T-helper 2 cell treated with Interferon-gamma antibody and Interleukin-4, amounts not matched to agents 5 μg/mL and 100 μg/mL, for 36 hours (primary cell): ENCODE measurements around the gene STK24.
"Not testable (repeated sequence)": the region's sequence is repeated elsewhere in the genome, so short reads cannot be mapped to it uniquely, and the experiment has no call there.

Experiments
- DNase-seq: peaks from one replicate; pipeline ENCODE4 v3.0.0; 2021; ENCODE audit warnings: low spot score
- H3K27ac Mint-ChIP-seq: one replicate; pipeline ENCODE4 v1.8.0; 2021; ENCODE audit warnings: mild to moderate bottlenecking, mixed read lengths
- H3K27me3 Mint-ChIP-seq: one replicate; pipeline ENCODE4 v1.8.0; 2021; ENCODE audit warnings: low read depth, mixed read lengths
- H3K36me3 Mint-ChIP-seq: one replicate; pipeline ENCODE4 v1.8.0; 2021; ENCODE audit warnings: low read depth, mixed read lengths
- H3K4me1 Mint-ChIP-seq: one replicate; pipeline ENCODE4 v1.8.0; 2021; ENCODE audit warnings: low read depth, mixed read lengths
- H3K4me3 Mint-ChIP-seq: one replicate; pipeline ENCODE4 v1.8.0; 2022; ENCODE audit warnings: mild to moderate bottlenecking, moderate library complexity, mixed read lengths
- H3K9me3 Mint-ChIP-seq: one replicate; pipeline ENCODE4 v1.8.0; 2021; ENCODE audit warnings: mixed read lengths

The STK24 gene

DNA sequence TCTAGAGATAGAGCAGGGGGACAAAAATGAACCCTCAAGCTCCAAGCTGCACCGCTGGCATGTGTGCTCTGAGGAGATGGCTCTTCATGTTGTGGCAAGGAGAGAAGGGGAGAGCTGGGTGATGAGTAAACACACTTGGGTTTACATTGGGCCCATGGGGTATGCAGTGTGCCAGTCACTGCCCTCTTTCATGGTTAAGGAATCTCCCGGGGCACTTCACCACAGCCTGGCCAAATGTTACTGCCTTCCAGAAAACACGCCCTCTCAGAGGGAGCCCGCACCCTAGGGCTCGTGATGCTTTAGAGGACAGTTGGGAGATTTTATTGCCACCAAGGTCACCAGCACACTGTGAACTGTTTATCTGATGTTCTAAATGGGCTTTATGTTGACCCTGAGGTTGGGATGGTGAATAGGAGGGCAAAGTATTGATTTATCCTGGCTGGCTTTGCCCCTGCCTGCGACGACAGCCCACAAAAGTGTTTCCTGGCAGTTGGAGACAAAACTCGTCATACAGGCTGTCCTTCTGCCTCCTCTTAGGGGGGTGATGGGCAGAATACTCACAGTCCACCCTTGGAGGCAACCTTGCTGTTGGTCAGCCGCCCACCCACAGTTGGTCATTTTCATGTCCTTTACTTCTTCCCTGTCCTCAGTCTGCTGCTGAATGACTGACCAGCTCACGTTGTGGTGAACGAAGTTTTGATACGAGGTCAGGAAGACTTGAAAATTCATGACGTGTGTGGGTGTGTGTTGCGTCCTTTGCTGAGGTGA, 156.9 kb downstream of the STK24 start:
- DNase-seq, result no peak
- Mint-ChIP-seq H3K9me3 (no peaks in the 10 kb centered on the region), H3K4me1 (no peaks in the 10 kb centered on the region), H3K27ac (no peak overlapping the region), H3K36me3 (no peaks in the 10 kb centered on the region), H3K4me3 (no peak overlapping the region), H3K27me3 (no peaks in the 10 kb centered on the region)

DNA sequence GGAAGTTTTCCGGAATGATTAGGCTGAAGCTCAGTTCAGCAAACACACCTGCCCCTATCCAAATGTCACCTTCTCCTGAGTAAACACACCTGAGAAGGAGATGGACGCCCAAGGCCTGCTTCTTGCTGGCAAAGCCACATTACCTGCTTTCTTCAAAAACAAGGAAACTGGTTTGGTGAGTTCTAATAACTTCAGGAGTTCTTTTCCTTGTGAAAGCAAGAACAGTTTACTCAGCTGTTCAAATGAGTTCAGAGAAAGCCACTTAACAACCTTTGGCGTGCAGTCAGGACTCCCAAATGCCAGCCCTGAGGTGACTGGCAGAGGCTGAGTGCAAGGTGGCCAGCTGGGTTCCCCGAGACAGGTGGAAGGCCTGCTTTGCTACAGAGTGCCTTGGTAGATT, 160.5 kb downstream of the STK24 start:
- Mint-ChIP-seq H3K36me3 (no peaks in the 10 kb centered on the region), H3K4me1 (peaks cover 5% of the 10 kb centered on the region), H3K27ac (no peak overlapping the region), H3K4me3 (no peak overlapping the region), H3K9me3 (no peaks in the 10 kb centered on the region), H3K27me3 (peaks cover 6% of the 10 kb centered on the region)
- DNase-seq, result no peak

DNA sequence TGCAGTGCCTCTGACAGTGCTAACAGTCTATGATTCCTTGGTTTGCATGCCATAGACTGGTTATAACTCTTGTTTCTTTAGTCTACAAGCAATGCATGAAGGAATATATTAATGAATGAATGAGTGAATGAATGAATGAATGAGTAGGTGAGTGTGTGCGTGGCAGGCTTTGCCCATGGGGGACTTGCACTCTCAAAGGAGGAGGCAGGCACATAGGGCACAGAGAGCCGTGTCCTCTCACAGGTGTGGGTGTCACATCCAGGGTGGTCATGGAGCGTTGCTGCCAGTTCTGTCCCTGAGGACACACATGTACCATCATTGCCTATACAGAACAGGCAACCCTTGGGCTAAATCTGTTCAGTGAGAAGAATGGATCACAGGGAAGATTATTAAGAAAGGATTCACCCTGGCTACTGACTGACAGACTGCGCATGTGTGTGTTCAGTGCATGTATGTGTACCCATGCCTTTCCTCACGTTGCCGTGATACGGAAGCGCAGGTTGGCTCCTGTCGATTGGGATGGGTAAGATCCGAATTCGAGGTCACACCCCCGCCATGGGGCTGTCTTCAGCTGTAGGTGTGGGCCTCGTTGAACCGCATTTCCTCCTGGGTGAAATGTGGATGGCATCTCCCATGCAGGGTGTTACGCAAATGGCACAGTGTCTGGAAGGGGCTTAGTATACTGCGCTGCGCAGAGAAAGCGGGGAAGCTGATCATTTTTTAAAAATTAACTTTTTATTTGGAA, 161.4 kb downstream of the STK24 start:
- peaks cover 9% of the 10 kb centered on the region for H3K27me3 Mint-ChIP-seq
- H3K36me3 Mint-ChIP-seq, result no peaks in the 10 kb centered on the region
- no peak for DNase-seq
- no peak overlapping the region for H3K27ac Mint-ChIP-seq
- H3K9me3 Mint-ChIP-seq, result no peaks in the 10 kb centered on the region
- H3K4me1 Mint-ChIP-seq, result peaks cover 5% of the 10 kb centered on the region
- H3K4me3 Mint-ChIP-seq, result no peak overlapping the region

DNA sequence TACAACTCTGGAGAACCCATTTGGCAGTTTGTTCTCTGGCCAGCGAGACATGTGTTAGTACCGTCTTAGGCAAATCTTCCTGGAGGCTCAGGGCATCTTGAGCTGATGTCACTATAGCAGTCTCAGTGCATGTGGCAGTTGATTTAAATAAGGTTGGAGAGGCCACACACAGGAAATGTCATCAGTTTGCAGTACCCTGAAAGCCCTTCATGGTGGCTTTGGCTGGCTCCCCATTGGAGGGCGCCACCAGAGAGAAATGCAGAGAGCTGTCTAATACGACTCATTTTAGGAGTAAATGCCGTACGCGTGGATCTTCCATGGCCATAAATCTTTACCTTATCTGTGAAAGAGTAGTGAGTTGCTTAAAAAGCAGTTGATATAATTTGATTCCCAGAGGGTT, 163.1 kb downstream of the STK24 start:
- no peak for DNase-seq
- Mint-ChIP-seq H3K4me1 (peaks cover 5% of the 10 kb centered on the region), H3K27ac (no peak overlapping the region), H3K4me3 (no peak overlapping the region), H3K9me3 (no peaks in the 10 kb centered on the region), H3K27me3 (peaks cover 9% of the 10 kb centered on the region), H3K36me3 (no peaks in the 10 kb centered on the region)

DNA sequence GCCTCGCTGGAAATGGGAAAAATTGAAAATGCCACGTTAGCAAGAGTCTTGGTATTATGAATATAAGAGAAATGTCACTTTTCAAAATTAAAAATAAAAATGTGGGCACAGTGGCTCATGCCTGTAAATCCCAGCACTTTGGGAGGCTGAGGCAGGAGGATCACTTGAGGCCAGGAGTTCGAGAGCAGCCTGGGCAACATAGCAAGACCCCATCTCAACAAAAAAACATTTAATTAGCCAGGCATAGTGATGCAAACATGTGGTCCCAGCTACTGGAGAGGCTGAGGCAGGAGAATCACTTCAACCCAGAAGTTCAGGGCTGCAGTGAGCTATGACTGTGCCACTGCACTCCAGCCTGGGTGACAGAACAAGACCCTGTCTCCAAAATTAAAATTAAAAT, 163.6 kb downstream of the STK24 start:
- not testable (repeated sequence) for H3K27me3 Mint-ChIP-seq, H3K27ac Mint-ChIP-seq, H3K4me3 Mint-ChIP-seq, H3K4me1 Mint-ChIP-seq, DNase-seq, H3K36me3 Mint-ChIP-seq, H3K9me3 Mint-ChIP-seq

DNA sequence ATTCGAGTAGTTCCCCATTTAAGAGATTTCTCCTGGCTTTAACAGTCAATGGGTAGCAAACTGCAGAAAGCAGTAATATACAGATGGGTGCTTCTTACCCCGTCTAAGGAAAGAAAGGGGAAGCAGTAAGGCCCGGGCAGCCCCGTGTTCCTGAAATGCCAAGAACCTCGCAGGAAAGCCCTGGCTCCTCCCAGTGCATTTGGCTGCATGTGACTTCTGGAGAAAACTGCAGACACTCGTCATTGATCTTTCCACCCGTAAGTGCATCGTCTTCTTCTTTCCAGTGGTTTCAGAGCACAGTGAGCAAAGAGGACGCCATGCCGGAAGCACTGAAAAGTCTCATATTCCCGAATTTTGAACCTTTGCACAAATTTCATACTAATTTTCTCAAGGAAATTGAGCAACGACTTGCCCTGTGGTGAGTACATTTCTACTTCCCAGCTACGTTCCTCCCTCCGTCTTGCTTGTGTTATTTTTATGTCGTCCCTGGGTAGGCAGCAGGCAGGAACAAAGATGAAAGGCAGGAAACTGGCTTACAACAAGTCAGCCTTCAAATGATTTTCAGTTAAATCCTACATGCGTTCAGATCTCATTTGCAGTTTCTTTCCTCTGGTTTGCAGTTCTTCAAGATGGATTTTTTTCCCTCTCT, 165.2 kb downstream of the STK24 start:
- Mint-ChIP-seq H3K4me3 (peak overlapping the region; percentile 54), H3K4me1 (peaks cover 5% of the 10 kb centered on the region), H3K36me3 (no peaks in the 10 kb centered on the region), H3K27ac (no peak overlapping the region), H3K9me3 (no peaks in the 10 kb centered on the region), H3K27me3 (peaks cover 9% of the 10 kb centered on the region)
- no peak for DNase-seq

DNA sequence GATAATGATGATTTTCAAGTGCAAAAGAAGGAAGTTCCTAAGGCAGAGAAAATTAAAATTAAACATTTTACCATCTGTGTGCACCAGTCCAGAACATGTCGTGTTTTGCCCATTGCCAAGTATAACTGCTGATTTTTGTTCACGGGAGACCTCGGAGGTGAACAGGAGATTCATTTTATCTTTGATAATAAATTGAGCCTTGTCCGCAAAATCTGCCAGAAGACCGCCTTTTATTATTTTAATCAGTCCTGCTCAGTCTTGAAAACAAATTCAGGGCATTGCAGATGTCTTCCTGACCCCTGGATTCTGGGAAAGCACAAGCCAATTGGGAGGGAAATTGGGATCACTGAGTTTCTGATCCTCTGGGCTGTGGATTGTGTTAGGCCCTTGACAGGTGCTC, 165.9 kb downstream of the STK24 start:
- Mint-ChIP-seq H3K27ac (no peak overlapping the region), H3K36me3 (no peaks in the 10 kb centered on the region), H3K4me3 (no peak overlapping the region), H3K4me1 (peaks cover 5% of the 10 kb centered on the region), H3K27me3 (peaks cover 9% of the 10 kb centered on the region), H3K9me3 (no peaks in the 10 kb centered on the region)
- no peak for DNase-seq

DNA sequence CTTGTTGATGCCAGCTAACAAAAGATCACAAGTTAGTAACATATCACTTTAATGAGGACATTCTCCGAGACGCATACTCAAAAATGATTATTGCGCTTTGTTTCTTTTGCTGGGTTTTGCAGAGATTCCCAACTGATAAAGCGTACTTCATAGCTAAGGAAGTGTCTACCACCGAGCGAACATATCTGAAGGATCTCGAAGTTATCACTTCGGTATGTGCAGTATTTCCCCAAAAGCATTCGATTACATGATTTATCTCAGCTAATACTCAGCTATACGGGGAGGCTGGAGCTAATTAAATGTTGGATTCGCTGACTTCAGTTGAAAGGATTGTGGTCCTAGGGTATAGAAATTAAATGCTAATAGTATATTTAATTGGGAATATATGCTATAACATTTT, 166.3 kb downstream of the STK24 start:
- DNase-seq, result no peak
- Mint-ChIP-seq H3K36me3 (no peaks in the 10 kb centered on the region), H3K4me3 (no peak overlapping the region), H3K27me3 (peaks cover 9% of the 10 kb centered on the region), H3K27ac (no peak overlapping the region), H3K4me1 (peaks cover 5% of the 10 kb centered on the region), H3K9me3 (no peaks in the 10 kb centered on the region)

DNA sequence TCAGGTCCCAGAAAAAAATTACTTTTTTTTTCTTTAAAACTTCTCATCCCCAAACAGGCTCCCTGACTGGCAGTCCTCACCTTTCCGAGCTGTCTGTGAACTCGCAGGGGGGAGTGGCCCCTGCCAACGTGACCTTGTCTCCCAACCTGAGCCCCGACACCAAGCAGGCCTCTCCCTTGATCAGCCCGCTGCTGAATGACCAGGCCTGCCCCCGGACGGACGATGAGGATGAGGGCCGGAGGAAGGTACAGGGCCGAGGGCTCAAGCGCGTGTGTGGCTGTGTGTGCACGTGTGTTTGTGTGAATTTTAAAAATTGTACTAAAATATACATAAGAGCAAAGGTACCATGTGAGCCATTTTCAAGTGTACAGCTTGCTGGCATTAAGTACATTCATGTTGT, 167.6 kb downstream of the STK24 start:
- Mint-ChIP-seq H3K9me3 (no peaks in the 10 kb centered on the region), H3K27me3 (peaks cover 15% of the 10 kb centered on the region), H3K27ac (no peak overlapping the region), H3K36me3 (no peaks in the 10 kb centered on the region), H3K4me3 (no peak overlapping the region), H3K4me1 (peaks cover 5% of the 10 kb centered on the region)
- no peak for DNase-seq

DNA sequence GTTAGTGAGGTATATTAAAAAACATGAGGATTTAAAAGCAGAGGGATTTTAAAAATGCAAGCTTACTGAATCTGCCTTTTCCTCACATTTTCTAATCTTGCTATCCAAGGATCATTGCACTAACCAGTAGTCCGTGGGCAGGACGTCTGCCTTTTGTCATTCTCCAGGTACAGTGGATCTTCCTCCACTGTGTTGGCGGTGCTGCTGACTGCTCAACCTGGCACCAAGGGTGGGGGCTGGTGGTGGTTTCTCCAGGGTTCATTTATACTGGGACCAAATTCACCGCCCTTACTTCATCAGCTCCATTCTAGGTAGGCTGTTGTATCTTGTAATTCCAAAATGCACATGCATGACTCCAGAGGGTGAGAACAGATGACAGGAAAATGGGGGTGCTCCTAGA, 169.3 kb downstream of the STK24 start:
- Mint-ChIP-seq H3K4me1 (peaks cover 5% of the 10 kb centered on the region), H3K27me3 (peaks cover 17% of the 10 kb centered on the region)

DNA sequence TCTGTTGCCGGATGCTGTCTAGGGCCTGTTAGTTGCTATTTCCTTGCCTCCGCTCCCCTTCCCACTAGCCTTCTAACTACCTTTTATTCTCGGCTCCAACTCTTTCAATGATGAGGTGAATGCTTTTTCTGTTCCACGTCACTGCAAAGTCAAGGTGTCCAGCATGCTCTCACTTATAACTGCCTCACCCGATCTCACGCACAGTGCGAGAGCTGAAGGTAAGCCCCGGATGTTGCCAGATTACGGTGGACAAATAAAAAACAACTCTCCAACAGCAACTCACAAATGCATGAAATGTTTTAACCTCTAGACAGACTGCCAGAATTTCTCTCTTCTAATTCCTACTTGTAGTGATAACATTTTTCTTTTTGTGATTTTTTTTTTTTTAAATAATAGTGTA, 169.9 kb downstream of the STK24 start:
- Mint-ChIP-seq H3K27me3 (peaks cover 15% of the 10 kb centered on the region), H3K27ac (no peak overlapping the region), H3K9me3 (no peaks in the 10 kb centered on the region), H3K4me3 (no peak overlapping the region), H3K36me3 (no peaks in the 10 kb centered on the region), H3K4me1 (peaks cover 3% of the 10 kb centered on the region)
- DNase-seq, result no peak

More for the DNA sequence above, 169.3 kb downstream of the STK24 start:
- no peak for DNase-seq
- Mint-ChIP-seq H3K27ac (no peak overlapping the region), H3K36me3 (no peaks in the 10 kb centered on the region), H3K9me3 (no peaks in the 10 kb centered on the region), H3K4me3 (no peak overlapping the region)

DNA sequence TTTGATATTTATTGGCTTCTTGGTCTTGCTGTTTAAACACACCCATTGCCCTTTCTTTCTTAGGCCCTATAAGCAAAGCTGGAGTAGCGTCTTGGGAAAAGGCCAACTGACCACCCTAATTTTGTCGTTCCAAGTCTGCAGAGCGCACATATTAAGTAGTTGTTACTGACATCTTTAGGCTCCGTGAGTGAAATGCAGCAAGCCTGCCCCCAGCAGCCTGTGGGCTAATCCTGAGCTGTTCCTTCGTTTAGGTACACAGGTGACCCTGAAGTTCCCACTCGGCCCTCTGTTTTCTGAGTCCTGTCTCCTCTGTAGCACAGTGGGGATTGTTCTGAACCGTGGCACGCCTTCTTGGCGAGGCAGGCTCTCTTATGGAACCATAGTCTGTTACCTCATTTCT, 170.5 kb downstream of the STK24 start:
- Mint-ChIP-seq H3K4me1 (no peaks in the 10 kb centered on the region), H3K4me3 (no peak overlapping the region), H3K9me3 (no peaks in the 10 kb centered on the region), H3K27ac (no peak overlapping the region), H3K27me3 (peaks cover 11% of the 10 kb centered on the region), H3K36me3 (no peaks in the 10 kb centered on the region)
- no peak for DNase-seq

DNA sequence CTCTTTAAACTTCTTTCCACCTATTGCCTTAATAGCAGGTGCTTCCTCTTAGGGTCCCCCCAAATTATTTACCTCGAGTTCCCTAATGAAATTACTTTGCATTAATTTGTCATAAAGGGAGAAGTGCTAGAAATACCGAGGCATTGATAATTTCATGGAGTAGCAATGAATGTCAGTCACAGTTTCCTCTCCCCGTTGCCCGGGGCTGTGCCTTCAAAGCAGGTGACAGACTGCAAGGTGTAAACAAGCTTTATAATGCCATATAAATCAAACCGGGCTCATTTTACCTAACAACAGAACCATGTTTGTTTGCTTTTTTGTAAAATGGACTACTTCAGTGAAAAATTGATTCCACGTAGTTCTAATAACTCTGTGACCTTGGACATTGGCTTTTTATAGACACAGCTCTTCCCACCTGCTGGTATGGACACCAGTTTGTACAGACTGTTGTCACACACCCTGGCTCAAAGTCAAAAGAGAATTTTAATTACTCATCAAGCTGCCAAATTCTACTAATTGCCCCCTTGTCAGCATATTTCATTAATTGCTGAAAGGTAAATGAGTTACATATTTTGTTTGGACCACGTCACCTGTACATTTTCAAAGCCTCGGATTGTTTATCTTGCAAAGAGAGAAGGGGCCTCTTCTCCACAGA, 171.1 kb downstream of the STK24 start:
- DNase-seq, result no peak
- no peak overlapping the region for H3K4me3 Mint-ChIP-seq
- H3K9me3 Mint-ChIP-seq, result no peaks in the 10 kb centered on the region
- H3K27ac Mint-ChIP-seq, result no peak overlapping the region
- peaks cover 7% of the 10 kb centered on the region for H3K27me3 Mint-ChIP-seq
- no peaks in the 10 kb centered on the region for H3K36me3 Mint-ChIP-seq
- H3K4me1 Mint-ChIP-seq, result no peaks in the 10 kb centered on the region

DNA sequence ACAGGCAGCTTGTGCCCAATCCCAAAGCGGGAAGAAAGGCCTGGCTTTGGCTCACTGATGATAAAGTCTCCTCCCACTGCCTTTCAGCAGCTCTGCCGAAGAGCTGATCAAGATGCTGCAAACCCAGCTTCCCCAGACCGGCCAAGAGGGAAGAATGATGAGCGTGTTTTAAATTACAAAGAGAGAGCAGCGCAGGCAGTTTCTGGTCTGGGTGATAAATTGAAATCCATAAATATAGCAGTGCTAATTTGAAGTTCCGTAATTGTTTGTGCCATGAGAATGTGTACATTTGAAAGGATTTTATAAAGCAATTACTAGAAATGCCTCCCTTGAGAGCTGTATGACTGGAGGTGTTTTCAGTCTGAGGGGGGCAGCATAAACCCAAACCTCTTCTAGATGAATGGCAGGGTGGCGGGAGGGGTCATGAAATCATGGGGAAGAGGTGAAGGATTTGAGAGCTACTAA, 171.8 kb downstream of the STK24 start:
- no peak overlapping the region for H3K27ac Mint-ChIP-seq
- DNase-seq, result no peak
- no peaks in the 10 kb centered on the region for H3K36me3 Mint-ChIP-seq
- peaks cover 7% of the 10 kb centered on the region for H3K27me3 Mint-ChIP-seq
- no peaks in the 10 kb centered on the region for H3K9me3 Mint-ChIP-seq
- no peak overlapping the region for H3K4me3 Mint-ChIP-seq
- H3K4me1 Mint-ChIP-seq, result no peaks in the 10 kb centered on the region
